GM21360 (cell line): ENCODE results near the gene SHB.

Experiments used
- ATAC-seq: cut with Tn5 transposase; IDR thresholded peaks from one replicate; pipeline ENCODE4 v1.9.1; 2021; ENCODE audit warnings: mild to moderate bottlenecking, moderate library complexity; ENCODE audit not compliant: unreplicated experiment

SHB gene

GRCh38 chr9:38010918-38011704, 57.9 kb downstream of the SHB start:
- no peak for ATAC-seq

DNA sequence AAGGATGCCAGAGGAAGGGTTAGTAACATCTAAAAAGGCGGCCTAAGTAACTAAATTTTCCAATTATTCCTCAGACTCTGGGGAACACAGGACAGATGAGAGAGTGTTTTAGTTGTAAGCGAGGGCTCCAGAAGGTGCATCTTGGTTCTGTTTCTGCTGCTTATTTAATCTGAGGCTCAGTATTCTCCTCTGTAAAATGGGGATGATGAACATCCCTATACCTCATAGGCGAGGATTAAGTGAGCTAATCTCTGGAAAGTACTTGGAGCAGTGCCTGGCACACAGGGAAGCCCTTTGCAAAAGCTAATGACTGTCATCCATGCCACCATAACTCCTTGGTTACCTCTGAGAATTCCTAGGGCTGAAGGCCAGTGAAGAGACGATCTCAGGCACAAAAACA, 59.0 kb downstream of the SHB start:
- no peak for ATAC-seq

GRCh38 chr9:38009035-38009501, 60.0 kb downstream of the SHB start:
- ATAC-seq, result no peak

- ATAC-seq, result peak; percentile 82
Observed at GRCh38 chr9:38008168-38009034, 60.6 kb downstream of the SHB start.

GRCh38 chr9:38007016-38007415, 62.0 kb downstream of the SHB start:
- no peak for ATAC-seq

- ATAC-seq, result no peak
Observed at GRCh38 chr9:38006163-38006562, 62.9 kb downstream of the SHB start.

DNA sequence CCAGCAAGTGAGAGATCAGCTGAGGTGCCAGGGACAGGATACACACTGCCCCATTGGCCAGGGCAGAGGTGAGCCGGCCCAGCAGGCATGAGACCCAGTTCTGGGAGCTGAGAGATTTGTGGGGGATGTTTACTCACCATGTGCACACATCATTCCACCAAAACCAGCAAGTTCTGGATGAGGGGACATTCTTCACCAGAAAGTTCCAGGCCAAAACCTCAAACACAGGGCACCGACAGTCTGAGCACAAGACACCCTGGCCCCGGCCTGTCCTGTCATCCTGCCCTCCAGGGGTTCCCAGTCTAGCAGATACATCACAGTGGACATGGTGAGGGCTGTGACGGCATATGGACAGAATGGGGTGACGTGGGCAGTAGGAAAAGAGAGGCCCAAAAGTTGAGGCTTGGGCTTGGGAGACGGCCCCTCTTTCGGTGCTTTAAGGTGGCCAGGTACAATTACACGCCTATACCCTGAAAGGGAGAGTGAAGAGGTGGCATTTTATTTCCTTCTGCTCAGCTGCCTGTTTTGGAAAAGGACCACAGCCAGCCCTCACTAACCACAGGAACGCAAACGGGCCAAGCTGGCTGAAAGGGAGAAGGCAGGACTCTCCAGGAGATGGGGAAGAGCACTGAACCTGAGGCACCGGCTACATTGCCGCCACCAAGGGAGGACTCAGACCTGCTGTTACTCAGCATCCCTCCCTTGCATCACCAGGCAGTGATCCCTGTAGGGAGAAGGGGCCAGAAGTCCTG, 64.0 kb downstream of the SHB start:
- no peak for ATAC-seq

DNA sequence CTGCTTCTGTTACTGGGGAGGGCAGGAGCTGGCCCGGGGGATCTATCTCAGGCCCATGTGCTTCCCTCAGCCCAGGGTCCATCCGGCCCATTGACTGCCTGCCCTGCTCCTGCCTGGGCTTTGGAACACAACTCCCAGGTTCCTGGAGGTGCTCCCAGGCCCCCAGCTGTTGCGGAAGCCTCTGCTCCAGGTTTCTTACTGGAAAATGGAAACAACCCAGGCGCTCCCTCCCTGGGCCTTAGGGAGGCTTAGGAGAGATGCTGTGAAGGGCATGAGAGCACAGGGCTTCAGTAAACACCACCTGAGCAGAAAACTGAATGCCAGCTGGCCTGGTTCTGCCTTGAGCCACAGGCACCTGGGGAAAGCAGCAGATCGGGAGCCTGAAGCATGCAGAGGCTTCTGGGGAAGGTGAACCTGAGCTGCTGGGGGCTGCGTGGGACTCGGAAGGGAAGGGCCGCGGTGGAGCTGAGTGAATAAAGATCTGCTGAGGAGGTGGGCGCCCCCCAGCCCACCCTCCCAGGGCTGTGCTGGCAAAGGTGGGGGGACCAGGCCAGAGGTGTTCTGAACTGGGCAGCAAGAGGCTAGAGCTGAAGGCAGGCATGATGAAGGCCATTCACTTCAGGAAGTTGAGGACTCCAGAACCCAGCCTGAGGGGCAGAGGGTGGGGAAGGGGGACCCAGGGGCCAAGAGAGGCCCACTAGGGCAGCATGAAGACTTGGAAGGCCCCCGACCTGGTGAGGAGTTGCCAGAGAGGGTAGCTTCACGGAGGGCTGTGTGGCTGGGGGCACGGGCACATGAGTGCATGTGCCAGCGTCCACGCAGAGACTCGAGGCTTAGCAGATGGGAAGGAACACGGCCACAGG, 64.8 kb downstream of the SHB start:
- no peak for ATAC-seq

DNA sequence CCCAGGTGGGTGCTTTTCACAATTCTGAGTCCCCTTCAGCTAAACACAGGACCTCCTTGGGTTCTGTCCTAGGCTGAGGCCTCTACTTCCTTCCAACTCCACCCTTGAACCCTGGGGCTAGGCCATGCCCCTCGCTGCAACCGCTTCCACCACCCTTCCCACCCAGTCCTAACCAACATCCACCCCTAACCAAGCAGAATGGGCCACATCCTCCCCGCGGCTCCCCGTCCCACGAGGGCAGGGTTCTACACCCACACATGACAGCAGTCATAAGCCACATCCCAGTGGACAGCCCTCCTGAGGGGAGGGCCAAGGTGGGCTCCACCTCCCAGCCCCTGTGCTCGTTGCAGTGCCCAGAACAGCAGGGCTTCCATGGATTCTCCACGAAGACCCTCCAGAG, 65.8 kb downstream of the SHB start:
- no peak for ATAC-seq

DNA sequence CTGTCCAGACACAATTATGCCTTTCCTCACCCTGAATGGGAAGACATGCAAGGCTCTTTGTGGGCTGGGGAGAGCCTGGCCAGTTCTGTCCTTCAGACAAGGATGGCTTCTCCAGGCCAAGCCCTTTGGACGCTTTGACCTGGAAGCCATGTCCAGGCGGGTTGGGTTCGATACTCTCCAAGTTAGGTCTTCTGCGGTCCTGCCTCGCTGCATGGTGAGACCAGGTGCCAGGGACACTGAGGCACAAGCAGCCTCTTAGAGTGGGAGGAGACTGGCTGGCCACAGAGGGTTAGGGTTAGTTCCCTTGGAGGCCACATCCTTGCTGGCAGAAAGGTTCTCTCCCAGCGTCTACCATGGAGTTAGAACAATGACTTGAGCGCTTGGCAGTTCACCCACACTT, 67.6 kb downstream of the SHB start:
- no peak for ATAC-seq

- ATAC-seq, result no peak
Observed at GRCh38 chr9:38000735-38001134, 68.3 kb downstream of the SHB start.

DNA sequence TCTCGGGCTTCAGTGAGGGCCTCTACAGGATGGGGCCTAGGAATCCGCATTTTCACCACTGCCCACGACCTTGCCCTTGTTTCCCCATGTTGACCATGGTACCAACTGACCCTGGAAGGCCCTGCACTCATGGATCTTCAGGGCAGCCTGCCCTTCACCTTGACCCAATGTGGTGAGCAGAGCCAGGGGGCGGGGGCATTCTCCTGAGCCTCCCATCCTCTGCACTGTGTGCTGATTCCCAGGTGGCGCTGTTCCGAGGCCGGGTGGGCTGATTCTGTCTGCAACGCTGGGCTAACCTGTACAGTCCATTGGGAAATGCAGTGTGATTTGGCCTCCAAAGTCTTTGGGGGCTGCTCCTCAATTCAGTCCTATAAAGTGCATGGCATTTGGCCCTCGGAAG, 68.7 kb downstream of the SHB start:
- no peak for ATAC-seq

DNA sequence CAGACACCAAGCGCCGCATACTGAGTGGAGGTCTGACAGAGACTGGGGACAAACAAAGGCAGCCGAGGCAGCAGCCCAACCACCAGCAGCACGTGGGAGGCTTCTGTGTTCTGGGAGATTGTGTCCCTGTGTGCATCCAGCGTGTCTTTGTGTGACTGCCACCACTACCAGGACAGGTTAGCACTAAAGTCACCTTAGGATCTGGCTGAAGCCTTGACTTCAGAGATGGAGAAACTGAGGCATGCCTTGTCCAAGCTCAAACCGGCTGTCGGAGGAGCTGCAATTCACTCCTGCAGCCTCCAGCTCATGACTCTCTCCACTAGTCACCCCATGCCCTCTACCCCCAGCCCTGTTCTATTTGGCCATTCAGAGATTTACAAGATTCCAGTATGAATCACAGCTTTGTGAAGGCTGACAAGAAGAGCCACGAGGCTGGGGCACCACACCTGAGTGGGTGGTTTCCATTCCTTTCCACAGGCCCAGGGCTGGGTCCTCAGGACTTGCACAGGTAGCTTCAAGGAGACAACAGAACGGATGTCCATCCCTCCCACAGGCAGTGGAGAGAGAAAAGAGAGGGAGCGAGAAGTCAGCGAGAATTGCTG, 69.3 kb downstream of the SHB start:
- ATAC-seq, result no peak

GRCh38 chr9:37998881-37999587, 70.0 kb downstream of the SHB start:
- no peak for ATAC-seq

GRCh38 chr9:37997636-37998374, 71.2 kb downstream of the SHB start:
- no peak for ATAC-seq

DNA sequence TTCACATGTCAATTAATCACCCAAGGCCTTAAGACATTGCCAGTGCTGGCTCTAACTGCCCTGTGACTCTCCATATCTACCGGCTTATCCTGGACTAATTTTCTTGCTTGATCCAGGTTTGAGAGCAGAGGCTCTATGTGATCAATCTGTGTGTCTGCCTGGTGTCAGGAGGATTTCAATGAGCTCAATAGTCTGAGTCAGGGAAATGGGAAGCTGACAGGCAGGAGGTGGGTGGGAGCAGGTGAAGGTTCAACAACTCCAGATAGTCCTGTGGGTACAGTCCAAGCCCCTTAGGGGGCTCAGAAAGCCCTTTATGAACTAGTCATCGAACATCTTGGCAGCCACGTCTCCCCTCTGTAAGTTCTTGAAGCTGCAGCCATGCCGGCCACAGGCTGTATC, 72.2 kb downstream of the SHB start:
- ATAC-seq, result no peak

- no peak for ATAC-seq
Observed at GRCh38 chr9:37995961-37996818, 72.8 kb downstream of the SHB start.

GRCh38 chr9:37995348-37995737, 73.7 kb downstream of the SHB start:
- no peak for ATAC-seq
